HCT116 (cell line): ENCODE results near the gene RNF11. TPM values are rescaled to one million over a fixed set of nuclear protein-coding genes. Genes with fewer than 3 reads are reported as not detected.

ENCODE experiments used
- ATAC-seq: fragments of 200-7000 bp; cut with Tn5 transposase; 2 replicates; pipeline ENCODE4 v1.9.1; 2020; ENCODE audit warnings: mild to moderate bottlenecking, moderate library complexity
- BruUV-seq: library from RNA; stranded (reverse); fragments of 400-500 nt; replicated peaks from 2 replicates; lab custom pipeline; 2021; lab: Mats Ljungman, UMichigan
- CTCF ChIA-PET: fragments of 300-600 bp; sonication (Branson Sonifier 250); formaldehyde crosslinking; loops from one replicate; lab custom pipeline; 2021; ENCODE audit warnings: antibody characterized with exemption; lab: Charles Lee
- POLR2A ChIA-PET: fragments of 300-600, 350-600 bp; sonication (Branson Sonifier 250); formaldehyde crosslinking; loops from one replicate; lab custom pipeline; 2021; ENCODE audit warnings: antibody characterized with exemption; lab: Charles Lee
- RAD21 ChIA-PET, 2 experiments: fragments of 300-600 bp; sonication (Branson Sonifier 250); formaldehyde crosslinking; loops; one replicate each; lab custom pipeline; 2023; ENCODE audit warnings: low total read pairs in 2 of 2; ENCODE audit not compliant: uncharacterized antibody in 2 of 2, unreplicated experiment in 2 of 2, low non-redundant PET in 1 of 2; lab: Charles Lee
- DNase-seq: peaks from one replicate; pipeline ENCODE4 v3.0.0-alpha.2; 2010; ENCODE audit warnings: low read depth, low spot score
- H2AFZ ChIP-seq: fragments of 200-600 bp; shearing (Covaris generic), sonication (generic); 2 replicates; pipeline ENCODE4 v1.6.1; 2017; ENCODE audit warnings: low read depth, mixed run types, mixed read lengths, antibody characterized with exemption, low read length; ENCODE audit not compliant: poor library complexity, severe bottlenecking
- H3K27ac ChIP-seq: 2 replicates; pipeline ENCODE4 v1.5.1; 2012; ENCODE audit warnings: low read depth, low read length
- H3K27me3 ChIP-seq: fragments of 200-600 bp; sonication (generic); 2 replicates; pipeline ENCODE4 v1.6.1; 2016; ENCODE audit warnings: mixed run types, low read length, mixed read lengths; ENCODE audit not compliant: insufficient read depth
- H3K36me3 ChIP-seq, 2 experiments: fragments of 200-500 bp in 1 of 2; fragments of 200-600 bp in 1 of 2; sonication (Bioruptor generic) in 1 of 2; sonication (generic) in 1 of 2; 2 replicates each; pipeline versions ENCODE4 v1.5.1 to v1.6.1; 2014 to 2016; ENCODE audit warnings: low read length in 2 of 2, inconsistent platforms in 1 of 2, mixed read lengths in 1 of 2, mixed run types in 1 of 2; ENCODE audit not compliant: insufficient read depth in 2 of 2, control insufficient read depth in 1 of 2
- H3K4me1 ChIP-seq, 2 experiments: fragments of 200-600 bp in 1 of 2; sonication (generic) in 1 of 2; 2 replicates each; pipeline versions ENCODE4 v1.5.1 to v1.6.1; 2012 to 2017; ENCODE audit warnings: low read length in 2 of 2, inconsistent platforms in 1 of 2, mild to moderate bottlenecking in 1 of 2, mixed read lengths in 1 of 2, mixed run types in 1 of 2, moderate library complexity in 1 of 2; ENCODE audit not compliant: insufficient read depth in 2 of 2, control insufficient read depth in 1 of 2
- H3K4me2 ChIP-seq: fragments of 200-600 bp; sonication (generic); 2 replicates; pipeline ENCODE4 v1.6.1; 2017; ENCODE audit warnings: mixed run types, low read length, mixed read lengths
- H3K4me3 ChIP-seq, 2 experiments: fragments of 200-600 bp in 1 of 2; sonication (generic) in 1 of 2; replicated peaks in 1 of 2; 2 replicates each; pipeline ENCODE4 v1.5.1; 2011 to 2016; ENCODE audit warnings: low read length in 2 of 2, control low read depth in 1 of 2, low read depth in 1 of 2, mild to moderate bottlenecking in 1 of 2, mixed read lengths in 1 of 2, mixed run types in 1 of 2
- H3K79me2 ChIP-seq: fragments of 200-600 bp; sonication (generic); 2 replicates; pipeline ENCODE4 v1.6.1; 2017; ENCODE audit warnings: mild to moderate bottlenecking, mixed run types, low read length, moderate library complexity, mixed read lengths; ENCODE audit not compliant: insufficient read depth
- H3K9ac ChIP-seq: fragments of 200-600 bp; sonication (generic); 2 replicates; pipeline ENCODE4 v1.6.1; 2016; ENCODE audit warnings: low read length, mixed read lengths
- H3K9me2 ChIP-seq: fragments of 200-600 bp; sonication (generic), shearing (Covaris generic); 2 replicates; pipeline ENCODE4 v1.6.1; 2017; ENCODE audit warnings: mixed run types, mild to moderate bottlenecking, moderate library complexity; ENCODE audit not compliant: insufficient read depth
- H3K9me3 ChIP-seq, 2 experiments: fragments of 200-500 bp in 1 of 2; fragments of 200-600 bp in 1 of 2; sonication (Bioruptor generic) in 1 of 2; sonication (generic) in 1 of 2; 2 replicates each; pipeline ENCODE4 v1.6.1; 2014 to 2017; ENCODE audit warnings: low read length in 2 of 2, mixed read lengths in 2 of 2, inconsistent platforms in 1 of 2, low read depth in 1 of 2, mild to moderate bottlenecking in 1 of 2, mixed run types in 1 of 2, moderate library complexity in 1 of 2; ENCODE audit not compliant: control insufficient read depth in 1 of 2, insufficient read depth in 1 of 2
- H4K20me1 ChIP-seq: fragments of 200-600 bp; sonication (generic), shearing (Covaris generic); 2 replicates; pipeline ENCODE4 v1.6.1; 2017; ENCODE audit warnings: mixed run types, mild to moderate bottlenecking, moderate library complexity; ENCODE audit not compliant: insufficient read depth
- CEBPB ChIP-seq: IDR thresholded peaks from 2 replicates; pipeline ENCODE4 v1.6.1; 2012; ENCODE audit warnings: low read depth
- EGR1 ChIP-seq: IDR thresholded peaks from 2 replicates; pipeline ENCODE4 v1.6.1; 2012; ENCODE audit warnings: low read depth
- ELF1 ChIP-seq: IDR thresholded peaks from 2 replicates; pipeline ENCODE4 v1.6.1; 2012; ENCODE audit warnings: low read depth, borderline replicate concordance
- EZH2 ChIP-seq: fragments of 200-600 bp; sonication (generic); IDR thresholded peaks from 2 replicates; pipeline ENCODE4 v1.6.1; 2017; ENCODE audit warnings: antibody characterized with exemption, mixed run types
- FOSL1 ChIP-seq: IDR thresholded peaks from 2 replicates; pipeline ENCODE4 v1.6.1; 2012; ENCODE audit warnings: low read depth
- JUND ChIP-seq: IDR thresholded peaks from 2 replicates; pipeline ENCODE4 v1.6.1; 2012
- POLR2AphosphoS5 ChIP-seq: IDR thresholded peaks from 2 replicates; pipeline ENCODE4 v1.6.1; 2011; ENCODE audit warnings: mild to moderate bottlenecking, low read depth, low read length, moderate library complexity
- RAD21 ChIP-seq: IDR thresholded peaks from 2 replicates; pipeline ENCODE4 v1.6.1; 2012; ENCODE audit warnings: low read depth, mild to moderate bottlenecking
- SIN3A ChIP-seq: IDR thresholded peaks from 2 replicates; pipeline ENCODE4 v1.6.1; 2012; ENCODE audit warnings: low read depth
- SP1 ChIP-seq: IDR thresholded peaks from 2 replicates; pipeline ENCODE4 v1.6.1; 2012; ENCODE audit warnings: low read depth
- ZNF274 ChIP-seq: fragments of 200-500 bp; sonication (Bioruptor generic); IDR thresholded peaks from 2 replicates; pipeline ENCODE4 v1.6.1; 2014; ENCODE audit warnings: mild to moderate bottlenecking, low read depth, low read length, inconsistent platforms
- intact Hi-C: fragments of 100-400 bp; cut with micrococcal nuclease; formaldehyde crosslinking; loops from 2 replicates; pipeline ENCODE4 v1.10.0; 2022
- total RNA-seq: library from RNA; stranded (reverse); gene quantifications from one replicate; pipeline ENCODE4 v1.2.1, GENCODE V29; 2021; ENCODE audit not compliant: unreplicated experiment
- TF ChIP-seq, protein P1 (sequence below): IDR thresholded peaks from 2 replicates; pipeline ENCODE4 v1.6.1; 2011; ENCODE audit warnings: mild to moderate bottlenecking, low read length, moderate library complexity; ENCODE audit not compliant: insufficient replicate concordance; ENCODE audit errors: extremely low read depth
- TF ChIP-seq, protein P2 (sequence below): IDR thresholded peaks from 2 replicates; pipeline ENCODE4 v1.6.1; 2012

Gene RNF11
- total RNA-seq, 1 experiment from 2014 or later = 60.9 TPM

- Histone ChIP-seq H3K36me3 (no peaks in the 10 kb centered on the region), H3K9me2 (no peaks in the 10 kb centered on the region), H3K79me2 (no peaks in the 10 kb centered on the region), H4K20me1 (no peaks in the 10 kb centered on the region), H3K27ac (no peak overlapping the region), H3K27me3 (no peaks in the 10 kb centered on the region), H3K4me2 (no peak overlapping the region), H3K9me3 (no peaks in the 10 kb centered on the region), H3K4me1 (peaks cover 14 to 24% of the 10 kb centered on the region in 2 experiments), H2AFZ (no peak overlapping the region), H3K9ac (no peak overlapping the region), H3K4me3 (no peak overlapping the region)
- no peak for TF ChIP-seq JUND
- TF ChIP-seq, protein P1, sequence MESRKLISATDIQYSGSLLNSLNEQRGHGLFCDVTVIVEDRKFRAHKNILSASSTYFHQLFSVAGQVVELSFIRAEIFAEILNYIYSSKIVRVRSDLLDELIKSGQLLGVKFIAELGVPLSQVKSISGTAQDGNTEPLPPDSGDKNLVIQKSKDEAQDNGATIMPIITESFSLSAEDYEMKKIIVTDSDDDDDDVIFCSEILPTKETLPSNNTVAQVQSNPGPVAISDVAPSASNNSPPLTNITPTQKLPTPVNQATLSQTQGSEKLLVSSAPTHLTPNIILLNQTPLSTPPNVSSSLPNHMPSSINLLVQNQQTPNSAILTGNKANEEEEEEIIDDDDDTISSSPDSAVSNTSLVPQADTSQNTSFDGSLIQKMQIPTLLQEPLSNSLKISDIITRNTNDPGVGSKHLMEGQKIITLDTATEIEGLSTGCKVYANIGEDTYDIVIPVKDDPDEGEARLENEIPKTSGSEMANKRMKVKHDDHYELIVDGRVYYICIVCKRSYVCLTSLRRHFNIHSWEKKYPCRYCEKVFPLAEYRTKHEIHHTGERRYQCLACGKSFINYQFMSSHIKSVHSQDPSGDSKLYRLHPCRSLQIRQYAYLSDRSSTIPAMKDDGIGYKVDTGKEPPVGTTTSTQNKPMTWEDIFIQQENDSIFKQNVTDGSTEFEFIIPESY = no peak
- ChIA-PET RAD21 (no interaction called here), CTCF (no interaction called here), POLR2A (interaction anchor here (1.6 kb wide), 1 partner anchor 14 kb away, joined by 3 read pairs; no protein-coding TSS in a partner anchor)
- BruUV-seq = no TSS peak
- DNase-seq (no peak), ATAC-seq (no peak)
- intact Hi-C loops = no loop called here
Measured at GRCh38 chr1:51317798-51318197, 81.7 kb downstream of the RNF11 start.

GRCh38 chr1:51320967-51321923 lies 85.2 kb downstream of the RNF11 start:
- Histone ChIP-seq H3K36me3 (no peaks in the 10 kb centered on the region), H3K9ac (no peak overlapping the region), H3K4me3 (no peak overlapping the region), H3K27me3 (no peaks in the 10 kb centered on the region), H3K9me2 (no peaks in the 10 kb centered on the region), H3K79me2 (peaks cover 2% of the 10 kb centered on the region; the same call in 1 of the 2 replicates), H3K4me1 (peaks cover 0 to 11% of the 10 kb centered on the region in 2 experiments; a peak in 2 of 4 replicates), H3K27ac (no peak overlapping the region), H2AFZ (no peak overlapping the region), H4K20me1 (no peaks in the 10 kb centered on the region), H3K4me2 (no peak overlapping the region), H3K9me3 (no peaks in the 10 kb centered on the region)
- BruUV-seq = no TSS peak
- ChIA-PET POLR2A (no interaction called here), RAD21 (no interaction called here), CTCF (interaction anchor here (0.9 kb wide), 1 partner anchor 8 kb away, joined by 3 read pairs; no protein-coding TSS in a partner anchor)
- TF ChIP-seq SP1 (no peak), FOSL1 (no peak), CEBPB (no peak), EZH2 (no peak), ZNF274 (no peak), ELF1 (no peak), EGR1 (no peak), RAD21 (no peak), POLR2AphosphoS5 (no peak), JUND (no peak), SIN3A (no peak)
- TF ChIP-seq, protein P2, sequence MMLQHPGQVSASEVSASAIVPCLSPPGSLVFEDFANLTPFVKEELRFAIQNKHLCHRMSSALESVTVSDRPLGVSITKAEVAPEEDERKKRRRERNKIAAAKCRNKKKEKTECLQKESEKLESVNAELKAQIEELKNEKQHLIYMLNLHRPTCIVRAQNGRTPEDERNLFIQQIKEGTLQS = no peak
- intact Hi-C loops = no loop called here
- DNase-seq (no peak), ATAC-seq (no peak)
